Measurements from ENCODE around the gene LRP6.

- TF ChIP-seq, protein P1, sequence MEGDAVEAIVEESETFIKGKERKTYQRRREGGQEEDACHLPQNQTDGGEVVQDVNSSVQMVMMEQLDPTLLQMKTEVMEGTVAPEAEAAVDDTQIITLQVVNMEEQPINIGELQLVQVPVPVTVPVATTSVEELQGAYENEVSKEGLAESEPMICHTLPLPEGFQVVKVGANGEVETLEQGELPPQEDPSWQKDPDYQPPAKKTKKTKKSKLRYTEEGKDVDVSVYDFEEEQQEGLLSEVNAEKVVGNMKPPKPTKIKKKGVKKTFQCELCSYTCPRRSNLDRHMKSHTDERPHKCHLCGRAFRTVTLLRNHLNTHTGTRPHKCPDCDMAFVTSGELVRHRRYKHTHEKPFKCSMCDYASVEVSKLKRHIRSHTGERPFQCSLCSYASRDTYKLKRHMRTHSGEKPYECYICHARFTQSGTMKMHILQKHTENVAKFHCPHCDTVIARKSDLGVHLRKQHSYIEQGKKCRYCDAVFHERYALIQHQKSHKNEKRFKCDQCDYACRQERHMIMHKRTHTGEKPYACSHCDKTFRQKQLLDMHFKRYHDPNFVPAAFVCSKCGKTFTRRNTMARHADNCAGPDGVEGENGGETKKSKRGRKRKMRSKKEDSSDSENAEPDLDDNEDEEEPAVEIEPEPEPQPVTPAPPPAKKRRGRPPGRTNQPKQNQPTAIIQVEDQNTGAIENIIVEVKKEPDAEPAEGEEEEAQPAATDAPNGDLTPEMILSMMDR (IDR thresholded peaks at IDR 0.05), result no peak
- no peak for TF ChIP-seq POLR2A (IDR thresholded peaks at IDR 0.05)
Observed at GRCh38 chr12:12278899-12279298, 12.1 kb upstream of the LRP6 start.

Data from adrenal gland (tissue), 5 donors.